SH-SY5Y (cell line): ENCODE results near the gene PRDM11.

Source experiments
- GATA2 ChIP-seq: IDR thresholded peaks from 2 replicates; pipeline ENCODE4 v1.6.1; 2011; ENCODE audit warnings: mild to moderate bottlenecking, low read depth, low read length
- GATA3 ChIP-seq: IDR thresholded peaks from 2 replicates; pipeline ENCODE4 v1.6.1; 2011; ENCODE audit warnings: low read depth, mild to moderate bottlenecking, low read length, moderate library complexity

DNA sequence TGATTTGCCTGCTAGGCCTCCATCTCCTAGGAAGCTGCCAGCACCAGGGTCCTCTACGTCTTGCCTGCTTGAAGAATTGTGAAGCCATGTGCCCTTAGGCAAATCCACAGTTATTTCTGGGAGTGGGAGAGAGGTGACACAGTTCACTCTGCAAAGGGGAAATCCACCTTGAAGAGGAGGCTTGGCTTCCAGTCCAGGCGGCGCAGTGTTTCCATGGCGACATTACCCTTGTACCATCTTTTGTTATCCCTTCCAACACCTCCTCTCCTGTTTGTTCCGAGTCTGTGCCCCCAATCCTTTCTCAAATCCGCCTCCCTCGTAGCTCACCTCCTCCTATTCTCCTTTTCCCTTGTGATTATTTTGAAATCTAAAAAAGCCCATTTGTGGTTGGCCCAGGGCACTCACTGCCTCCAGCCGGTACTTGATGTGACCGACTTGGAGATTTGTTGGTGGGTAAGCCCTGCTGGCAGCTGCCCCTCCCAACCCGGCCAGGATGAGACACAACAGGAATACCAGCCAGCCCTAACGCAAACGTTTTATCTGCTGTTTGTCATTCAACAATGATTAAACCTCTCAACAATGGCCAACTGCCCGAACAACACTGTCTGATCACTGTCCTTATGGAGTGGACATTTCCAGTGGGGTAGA is 121.3 kb downstream of the PRDM11 start:
- no peak for TF ChIP-seq GATA2
- TF ChIP-seq GATA3: no peak
